GM19099 (cell line): ENCODE results near the gene NKX1-1.

Experiments
- POLR2A ChIP-seq: IDR thresholded peaks from 3 replicates; pipeline ENCODE4 v1.6.1; 2011; ENCODE audit warnings: low read depth; ENCODE audit not compliant: insufficient read length; ENCODE audit errors: extremely low read depth

NKX1-1 gene

GRCh38 chr4:1363513-1363912, 42.7 kb downstream of the NKX1-1 start:
- no peak for TF ChIP-seq POLR2A

- no peak for TF ChIP-seq POLR2A
Measured at GRCh38 chr4:1362521-1362920, 43.7 kb downstream of the NKX1-1 start.

- TF ChIP-seq POLR2A: no peak
Measured at GRCh38 chr4:1362046-1362445, 44.2 kb downstream of the NKX1-1 start.

GRCh38 chr4:1361431-1361830, 44.8 kb downstream of the NKX1-1 start:
- no peak for TF ChIP-seq POLR2A

GRCh38 chr4:1360423-1361283, 45.6 kb downstream of the NKX1-1 start:
- TF ChIP-seq POLR2A: no peak

- TF ChIP-seq POLR2A: no peak
Measured at GRCh38 chr4:1359976-1360375, 46.3 kb downstream of the NKX1-1 start.

- TF ChIP-seq POLR2A: no peak
Measured at GRCh38 chr4:1359144-1359501, 47.1 kb downstream of the NKX1-1 start.

- TF ChIP-seq POLR2A: no peak
Measured at GRCh38 chr4:1358421-1359143, 47.7 kb downstream of the NKX1-1 start.

GRCh38 chr4:1357356-1358248, 48.6 kb downstream of the NKX1-1 start:
- TF ChIP-seq POLR2A: no peak

- TF ChIP-seq POLR2A: no peak
Measured at GRCh38 chr4:1356181-1356998, 49.9 kb downstream of the NKX1-1 start.

- no peak for TF ChIP-seq POLR2A
Measured at GRCh38 chr4:1355378-1355777, 50.9 kb downstream of the NKX1-1 start.

GRCh38 chr4:1354983-1355275, 51.3 kb downstream of the NKX1-1 start:
- no peak for TF ChIP-seq POLR2A

GRCh38 chr4:1354136-1354982, 51.9 kb downstream of the NKX1-1 start:
- no peak for TF ChIP-seq POLR2A

GRCh38 chr4:1353186-1354055, 52.8 kb downstream of the NKX1-1 start:
- TF ChIP-seq POLR2A: no peak
